HG03025 (cell line): Measurements from ENCODE around the gene SWSAP1.
"Not testable (repeated sequence)": the region's sequence is repeated elsewhere in the genome, so short reads cannot be mapped to it uniquely, and the experiment has no call there.

Experiments
- ATAC-seq: cut with Tn5 transposase; IDR thresholded peaks from one replicate; pipeline ENCODE4 v1.9.1; 2021; ENCODE audit warnings: mild to moderate bottlenecking, moderate library complexity; ENCODE audit not compliant: unreplicated experiment, low FRiP score

SWSAP1 gene

DNA sequence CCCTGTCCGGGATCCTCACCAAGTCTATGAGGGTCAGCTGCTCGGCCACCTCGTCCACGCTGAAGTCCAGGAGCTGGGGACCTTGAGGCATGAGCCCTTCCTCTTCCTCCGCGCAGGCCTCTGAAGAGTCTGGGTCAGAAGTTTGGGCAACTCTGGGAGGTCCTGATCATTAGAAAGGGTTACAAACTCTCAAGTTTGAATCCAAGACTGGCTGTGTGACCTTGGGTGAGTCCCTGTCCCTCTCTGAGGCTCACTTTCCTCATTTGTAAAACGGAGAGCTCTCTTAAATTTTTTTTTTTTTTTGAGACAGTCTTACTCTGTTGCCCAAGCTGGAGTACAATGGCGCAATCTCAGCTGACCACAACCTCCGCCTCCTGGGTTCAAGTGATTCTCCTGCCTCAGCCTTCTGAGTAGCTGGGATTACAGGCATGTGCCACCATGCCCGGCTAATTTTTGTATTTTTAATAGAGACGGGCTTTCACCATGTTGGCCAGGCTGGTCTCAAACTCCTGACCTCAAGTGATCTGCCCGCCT, 32.3 kb downstream of the SWSAP1 start:
- not testable (repeated sequence) for ATAC-seq

DNA sequence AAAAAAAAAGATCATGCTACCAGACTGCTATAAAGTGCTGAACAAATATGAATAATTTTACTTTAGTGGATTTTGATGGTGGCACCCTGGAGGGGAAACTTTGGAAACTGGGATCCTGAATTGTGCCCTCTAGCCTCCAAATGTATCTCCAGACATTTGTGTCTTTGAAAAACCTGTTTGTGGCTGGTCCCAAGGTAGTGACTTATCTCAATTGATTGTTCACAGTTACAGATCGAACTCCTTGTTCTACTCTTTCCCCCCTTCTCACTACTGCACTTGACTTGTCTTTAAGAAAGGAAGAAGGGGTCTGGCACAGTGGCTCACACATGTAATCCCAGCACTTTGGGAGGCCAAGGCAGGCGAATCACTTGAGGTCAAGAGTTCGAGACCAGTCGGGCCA, 34.1 kb downstream of the SWSAP1 start:
- ATAC-seq, result no peak

DNA sequence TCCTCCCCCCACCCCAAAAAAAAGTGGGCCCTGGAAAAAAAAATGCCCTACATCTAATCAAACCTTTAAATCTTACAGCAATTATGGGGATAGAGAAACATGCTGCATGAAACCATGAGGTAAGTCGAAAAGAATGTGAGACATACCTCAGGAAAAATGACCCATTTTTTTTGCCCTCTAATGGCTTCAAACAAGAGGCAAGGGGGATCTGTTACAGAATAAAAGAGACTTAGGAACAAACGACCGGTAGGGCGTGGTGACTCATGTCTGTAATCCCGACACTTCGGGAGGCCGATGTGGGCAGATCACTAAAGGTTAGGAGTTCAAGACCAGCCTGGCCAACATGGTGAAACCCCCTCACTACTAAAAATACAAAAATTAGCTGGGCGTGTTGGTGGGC, 36.2 kb downstream of the SWSAP1 start:
- no peak for ATAC-seq

DNA sequence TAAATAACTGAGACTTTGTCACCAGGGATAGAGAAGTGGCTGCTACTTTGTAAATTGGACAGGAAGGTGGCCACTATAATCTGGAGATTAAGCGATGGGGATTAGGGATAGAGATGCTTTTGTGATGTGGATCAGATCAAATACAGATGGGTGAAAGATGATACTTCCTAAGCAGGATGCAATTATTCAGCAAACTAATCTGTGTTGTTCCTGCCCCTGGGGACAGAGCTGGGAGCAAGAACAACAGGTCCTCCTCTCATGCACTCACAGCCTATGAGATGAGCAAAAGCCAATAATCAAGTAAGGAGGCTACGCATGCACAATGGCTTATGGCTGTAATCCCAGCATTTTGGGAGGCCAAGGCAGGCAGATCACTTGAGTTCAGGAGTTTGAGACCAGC, 40.1 kb downstream of the SWSAP1 start:
- ATAC-seq, result no peak

DNA sequence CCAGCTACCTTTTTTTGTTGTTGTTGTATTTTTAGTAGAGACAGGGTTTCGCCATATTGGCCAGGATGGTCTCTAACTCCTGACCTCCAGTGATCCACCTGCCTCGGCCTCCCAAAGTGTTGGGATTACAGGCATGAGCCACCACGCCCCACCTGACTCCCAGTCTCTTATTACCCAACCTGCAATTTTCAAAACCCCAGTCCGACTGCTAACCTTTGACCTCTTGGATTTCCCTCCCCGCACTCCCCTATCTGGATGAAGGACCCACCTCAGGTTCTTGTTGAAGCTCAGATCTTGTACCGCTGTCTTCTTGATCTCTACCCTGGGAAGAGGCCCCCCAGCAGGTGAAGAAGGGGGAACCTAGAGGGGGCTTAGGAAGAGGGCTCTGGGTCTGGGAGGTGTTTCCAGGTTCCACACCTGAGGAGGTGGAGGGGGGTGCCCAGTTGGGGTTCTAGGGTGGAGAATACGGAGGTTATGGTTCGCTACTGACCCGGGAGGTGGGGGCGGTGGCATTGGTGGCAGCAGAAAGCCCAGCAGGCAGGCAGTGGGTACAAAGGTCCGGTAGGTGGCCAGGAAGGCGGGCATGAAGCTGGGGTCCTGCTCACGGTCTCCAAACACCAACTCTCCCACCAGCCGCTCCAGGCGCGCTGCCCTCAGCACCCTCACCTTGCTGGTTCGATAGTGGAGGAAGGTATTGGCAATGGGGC, 42.0 kb downstream of the SWSAP1 start:
- no peak for ATAC-seq

DNA sequence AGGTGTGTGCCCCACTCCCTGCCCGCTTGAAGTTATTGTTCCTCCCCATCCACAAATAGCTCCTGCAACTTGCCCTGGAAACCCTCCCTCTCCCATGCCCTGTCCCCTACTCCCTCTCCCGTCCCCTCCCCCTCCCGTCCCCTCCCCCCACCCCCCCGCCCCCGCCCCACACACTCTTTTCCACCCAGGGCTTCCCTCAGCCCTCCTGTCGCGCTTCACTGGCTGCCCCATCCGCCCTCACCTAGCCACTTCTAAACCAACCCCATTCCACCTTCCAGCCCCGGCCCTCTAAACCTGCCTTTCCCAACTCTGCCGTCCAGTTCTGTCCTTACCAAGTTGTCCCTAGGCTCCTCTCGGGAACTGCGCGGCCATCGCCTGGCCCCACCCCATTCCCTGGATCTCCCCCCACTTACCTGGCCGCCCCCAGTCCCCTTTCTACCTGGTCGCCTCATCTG, 43.7 kb downstream of the SWSAP1 start:
- no peak for ATAC-seq

DNA sequence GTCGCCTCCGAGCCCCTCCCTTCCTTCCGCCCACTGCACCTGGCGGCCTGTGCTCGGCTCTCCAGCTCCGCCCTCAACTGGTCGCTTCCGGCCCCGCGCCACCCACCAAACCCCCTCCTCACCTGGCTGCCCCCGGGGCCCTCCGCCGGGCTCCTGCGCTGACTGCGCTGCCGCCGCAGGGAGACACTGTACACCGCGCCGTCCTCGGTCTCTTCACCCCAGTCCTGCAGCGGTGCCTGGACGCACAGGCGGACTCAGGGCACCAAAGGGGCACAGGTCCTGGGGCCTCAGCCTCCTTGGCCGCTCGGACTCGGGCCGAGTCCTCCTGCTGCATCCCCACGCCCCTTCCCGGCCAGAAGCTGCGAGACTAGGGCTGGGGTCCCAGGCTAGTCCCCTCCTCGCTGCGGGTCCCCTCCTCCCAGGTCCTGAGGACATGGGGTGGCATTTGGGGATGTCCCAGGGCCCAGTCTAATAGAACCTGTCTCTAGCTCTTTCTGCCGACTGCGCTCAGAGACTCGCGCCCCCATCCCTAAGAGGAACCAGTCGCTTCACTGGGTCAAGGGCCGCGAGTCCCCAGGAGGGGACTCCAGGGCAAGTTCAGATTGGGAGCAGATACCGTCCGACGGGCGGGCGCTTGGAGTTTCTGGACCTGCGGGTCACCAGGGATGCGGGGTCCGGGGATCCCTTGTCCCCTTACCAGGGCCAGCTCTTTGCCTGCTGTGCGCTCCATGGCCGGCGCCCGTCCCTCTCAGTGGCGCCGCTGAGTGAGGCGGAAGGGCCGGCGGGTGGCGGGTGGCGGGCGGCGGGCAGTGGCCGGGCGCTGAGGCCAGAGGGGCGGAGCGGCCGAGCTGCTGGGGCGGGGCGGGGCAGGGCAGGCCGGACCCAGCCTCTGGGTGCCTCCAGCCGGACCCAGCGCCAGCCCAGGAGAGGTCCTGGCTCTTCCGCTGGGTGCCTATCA, 44.4 kb downstream of the SWSAP1 start, which contains the start of gene RGL3:
TSS of gene RGL3 (minus strand) at position 766 of the 958 bp plus-strand sequence. CDS start at position 730, 36 bp downstream.
- no peak for ATAC-seq

DNA sequence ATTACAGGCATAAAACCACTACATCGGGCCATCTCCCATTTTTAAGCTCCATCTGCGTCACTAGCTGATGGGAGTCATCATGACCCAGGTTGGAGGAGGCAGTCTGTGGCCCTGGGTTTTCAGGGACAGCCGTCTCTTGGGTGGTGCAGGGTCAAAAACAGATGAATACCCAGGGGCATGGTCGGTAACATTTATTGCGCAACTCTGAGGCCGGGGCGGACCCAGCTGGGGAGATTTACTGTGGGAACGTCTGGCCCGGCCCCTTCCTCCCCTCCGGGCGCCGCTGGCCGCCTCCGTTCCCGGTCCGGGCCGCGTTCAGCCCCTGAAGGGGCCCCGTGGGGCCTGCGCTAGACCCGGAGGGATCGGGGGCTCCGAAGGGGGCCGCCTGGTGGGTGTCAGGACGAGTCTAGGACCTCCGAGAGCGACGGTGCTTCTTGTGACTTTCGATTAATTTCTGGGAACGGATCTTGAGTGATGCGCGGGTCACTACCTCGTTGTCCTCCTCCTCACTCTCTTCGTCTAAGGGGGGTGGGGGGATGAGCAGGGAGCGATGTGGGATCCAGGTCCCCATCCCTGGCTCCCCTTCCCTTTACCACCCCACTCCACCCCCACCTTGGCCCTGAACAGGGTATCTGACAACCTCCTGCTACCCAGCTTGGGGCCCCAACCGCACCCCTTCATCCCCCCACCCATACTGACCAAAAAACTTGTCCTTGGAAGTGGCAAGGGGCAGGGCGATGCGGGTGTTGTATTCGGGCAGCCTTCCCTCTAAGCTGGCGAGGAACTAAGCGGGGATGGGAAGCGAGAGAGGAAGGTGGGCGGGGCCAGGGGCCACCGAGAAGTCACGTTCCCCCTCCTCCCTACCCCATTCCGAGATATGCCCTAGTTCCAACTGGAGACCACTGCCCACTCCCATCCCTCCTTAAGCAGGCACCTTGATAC, 46.2 kb downstream of the SWSAP1 start:
- no peak for ATAC-seq

DNA sequence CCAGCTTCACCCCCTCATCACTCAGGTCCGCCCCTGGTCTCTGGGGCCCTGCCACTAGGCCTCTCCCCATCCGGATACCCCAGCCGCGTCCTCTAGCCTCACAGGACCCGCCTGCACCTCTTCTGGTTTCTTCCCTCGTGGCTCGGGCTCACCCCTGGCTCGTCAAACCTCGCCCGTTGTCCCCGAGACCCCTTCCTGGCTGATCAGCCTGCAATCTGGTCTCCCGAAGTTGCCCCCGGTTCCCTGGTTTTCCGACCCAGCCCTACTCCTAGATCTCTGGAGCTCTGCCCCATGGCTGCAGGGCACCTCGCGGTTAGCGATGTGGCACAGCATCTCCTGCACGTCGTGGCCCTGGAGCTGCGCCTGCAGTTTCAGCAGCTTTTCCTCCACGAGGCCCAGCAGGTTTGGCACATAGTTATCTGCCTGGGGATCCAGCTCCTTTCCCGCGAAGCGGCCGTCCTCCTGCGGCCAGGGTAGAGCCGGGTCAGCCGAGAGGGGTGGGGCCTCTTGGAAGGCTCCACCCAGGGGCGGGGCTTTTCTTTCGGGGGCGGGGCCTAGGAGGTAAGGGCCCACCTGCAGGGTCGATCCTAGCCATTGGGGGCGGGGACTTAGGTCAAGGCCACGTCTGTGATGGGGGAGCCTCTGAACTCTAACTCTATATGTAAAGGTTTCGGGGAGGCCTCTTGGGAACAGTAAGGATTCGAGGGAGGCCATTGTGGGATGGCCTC, 47.1 kb downstream of the SWSAP1 start:
- no peak for ATAC-seq

DNA sequence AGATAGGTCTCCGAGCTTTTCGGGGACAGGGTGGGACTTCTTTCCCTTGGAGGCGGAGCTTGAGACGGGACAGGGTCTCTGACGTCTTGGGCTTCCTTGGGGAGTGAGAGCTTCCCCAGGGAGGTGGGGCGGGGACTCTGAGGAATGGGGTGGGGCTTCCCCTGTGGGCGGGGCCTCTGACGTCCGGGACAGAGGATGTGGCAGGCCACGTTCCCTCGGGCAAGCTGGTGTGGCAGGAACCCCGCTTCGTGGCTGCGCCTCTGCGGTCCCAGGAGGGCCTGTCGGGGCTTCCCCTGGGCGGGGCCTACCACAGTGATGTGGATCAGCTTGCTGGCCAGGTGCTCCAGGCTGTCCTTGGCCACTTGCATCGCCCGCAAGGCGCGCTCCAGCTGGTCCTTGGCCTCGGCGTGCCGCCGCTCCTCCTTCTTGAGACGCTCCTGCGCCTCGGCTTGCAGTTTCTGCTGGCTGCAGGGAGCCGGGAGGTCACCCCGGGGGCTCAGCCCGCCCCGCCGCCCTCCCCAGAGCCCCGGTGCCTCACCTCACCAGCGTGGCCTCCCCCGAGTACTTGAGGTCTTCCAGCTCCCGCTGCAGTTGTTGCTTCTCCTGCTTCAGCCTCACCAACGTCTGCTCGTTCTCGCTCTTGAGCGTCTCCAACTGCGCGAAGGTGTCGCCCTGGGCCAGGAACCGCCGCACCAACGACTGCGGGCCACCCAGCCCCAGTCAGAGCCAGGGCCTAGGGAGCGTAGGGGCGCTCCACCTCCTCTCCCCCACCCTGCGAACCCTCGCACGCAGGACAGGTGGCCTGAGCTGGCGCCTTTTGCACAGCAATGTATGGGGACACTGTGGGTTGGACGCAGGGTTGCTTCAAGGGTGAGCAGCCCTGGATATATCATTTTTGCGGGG, 47.9 kb downstream of the SWSAP1 start:
- ATAC-seq, result no peak

DNA sequence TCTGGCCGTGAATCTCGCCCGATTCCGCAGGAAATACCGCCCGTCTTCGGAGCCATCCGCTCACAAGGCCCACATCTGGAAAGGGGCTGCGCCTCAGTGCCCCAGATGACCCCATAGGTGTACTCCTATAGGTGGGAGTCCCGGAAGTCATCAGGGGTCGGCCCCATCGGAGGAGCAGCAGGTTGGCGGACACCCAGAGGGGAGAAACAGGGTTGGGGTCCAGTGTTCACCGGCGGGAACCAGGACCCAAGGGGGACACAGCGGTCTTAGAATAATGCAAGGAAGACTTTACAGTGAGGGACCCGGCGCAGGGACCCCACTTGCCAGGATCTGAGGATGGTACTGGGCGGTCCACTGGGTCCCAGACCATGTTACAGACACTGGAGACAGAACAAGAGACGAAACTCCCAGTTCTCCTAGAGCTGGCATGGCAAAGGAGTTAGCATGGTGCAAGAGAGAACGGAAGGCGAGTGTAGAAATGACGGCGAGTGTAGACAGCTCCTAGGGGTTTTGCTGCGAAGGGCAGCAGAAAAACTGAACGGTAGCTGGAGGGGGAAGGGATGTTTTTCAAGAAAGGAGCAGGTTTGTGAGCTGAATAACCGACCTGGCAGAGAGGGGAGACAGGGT, 48.8 kb downstream of the SWSAP1 start:
- no peak for ATAC-seq

DNA sequence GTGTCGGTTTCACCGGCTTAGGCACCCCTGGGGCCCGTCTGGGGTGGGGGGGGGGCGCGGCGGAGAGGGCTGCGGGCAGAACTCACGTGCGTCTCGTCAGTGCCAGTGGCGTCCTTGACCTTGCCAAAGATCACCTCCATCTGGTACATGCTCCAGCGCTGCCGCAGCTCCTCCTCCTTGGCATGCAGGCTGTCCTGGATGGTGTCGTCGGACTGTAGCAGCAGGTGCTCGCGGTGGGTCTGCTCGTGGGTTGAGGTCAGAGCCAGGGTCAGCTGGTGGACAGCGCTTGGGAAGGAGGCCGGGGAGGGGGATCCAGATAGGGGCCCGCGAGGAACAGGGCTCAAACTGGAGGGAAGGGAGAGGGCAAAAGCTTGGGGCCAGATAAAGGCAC, 49.3 kb downstream of the SWSAP1 start:
- no peak for ATAC-seq
